ENCODE results near the gene OR11H12. TPM values are rescaled to one million over a fixed set of nuclear protein-coding genes. Genes with fewer than 3 reads are reported as not detected.
"Not testable (repeated sequence)": the region's sequence is repeated elsewhere in the genome, so short reads cannot be mapped to it uniquely, and the experiment has no call there.

OR11H12 gene
- total RNA-seq (2012; rRNA removed) (not detected in 2 replicates), polyA plus RNA-seq (2012; rRNA removed) (not detected in 2 replicates), Bru-seq, nascent RNA (not detected), BruChase-seq, experiment 1, labeled RNA remaining after a 6-hour chase (not detected), BruChase-seq, experiment 2, labeled RNA remaining after a 2-hour chase (not detected)
- not detected in 2 replicates for polyA plus RNA-seq (2012; cell fraction: cytosol; rRNA removed)
- not detected in 2 replicates for polyA plus RNA-seq (2012; cell fraction: nucleus; rRNA removed; ENCODE audit: low replicate concordance)
- long read RNA-seq = 0 reads

DNA sequence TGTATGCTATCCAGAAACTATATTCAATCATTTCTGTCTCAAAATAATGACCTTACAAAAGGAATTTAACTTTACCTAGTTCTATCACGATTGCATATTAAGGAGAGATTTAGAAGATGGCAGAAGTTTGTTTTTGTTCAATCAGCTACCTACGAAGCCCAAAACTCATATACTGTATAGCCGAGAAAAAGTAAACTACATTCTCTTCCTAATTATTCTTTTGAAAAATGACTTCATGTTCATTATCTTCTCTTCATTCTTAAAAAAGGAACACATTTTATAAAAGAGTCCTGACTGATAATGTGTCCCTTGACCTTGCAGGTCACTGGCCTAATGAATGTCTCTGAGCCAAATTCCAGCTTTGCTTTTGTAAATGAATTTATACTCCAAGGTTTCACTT is at the start of gene OR11H12:
TSS of gene OR11H12 (plus strand) at position 301 of the 400 bp plus-strand sequence. CDS start at position 301, 0 bp downstream.
- H2AK9ac ChIP-seq (replicated peaks; ENCODE audit: low read depth, low read length, poor library complexity); ATAC-seq (ENCODE audit: low read depth); H2BK5ac ChIP-seq (ENCODE audit: low read depth, low read length, poor library complexity, severe bottlenecking); H2BK15ac ChIP-seq (ENCODE audit: low read depth, low read length); H3K4ac ChIP-seq (ENCODE audit: low read depth, low read length); DNase-seq; H3K27ac ChIP-seq (ENCODE audit: insufficient read depth, low read length); H3K4me2 ChIP-seq (ENCODE audit: low read depth, low read length); H4K91ac ChIP-seq (ENCODE audit: insufficient read depth, low read depth, low read length); H3K14ac ChIP-seq (replicated peaks; ENCODE audit: low read depth, low read length); H3K56ac ChIP-seq (ENCODE audit: extremely low read depth, insufficient read depth, low read length); H3K9me3 ChIP-seq (ENCODE audit: control insufficient read depth, insufficient read depth, low read length); H2BK20ac ChIP-seq (ENCODE audit: low read depth, low read length); H3K9me1 ChIP-seq (ENCODE audit: insufficient read depth, low read length); H4K5ac ChIP-seq (ENCODE audit: low read depth, low read length); H4K20me1 ChIP-seq (ENCODE audit: insufficient read depth, low read length); BruUV-seq (replicated peaks); H3K4me1 ChIP-seq (ENCODE audit: control insufficient read depth, insufficient read depth, low read length); H3K27me3 ChIP-seq (ENCODE audit: control insufficient read depth, insufficient read depth, low read length); H3K79me1 ChIP-seq (ENCODE audit: low read depth in 1 of 2, low read length in 2 of 2); H3K23ac ChIP-seq (ENCODE audit: low read depth, low read length); H2AK5ac ChIP-seq (ENCODE audit: low read depth, low read length); in situ Hi-C loops (cut with MboI; ENCODE audit: low sequenced_read_pairs); H2AFZ ChIP-seq (replicated peaks; ENCODE audit: low read length, poor library complexity); POLR2A ChIA-PET (ENCODE audit: unreplicated experiment); dilution Hi-C loops (cut with HindIII; ENCODE audit: low sequenced_read_pairs, unreplicated experiment); H3K18ac ChIP-seq (ENCODE audit: low read depth, low read length); H3K9ac ChIP-seq (ENCODE audit: low read depth, low read length); H4K8ac ChIP-seq (ENCODE audit: low read depth in 2 of 2, low read length in 2 of 2); CTCF ChIA-PET; H2BK120ac ChIP-seq (ENCODE audit: low read depth, low read length); H3K4me3 ChIP-seq (ENCODE audit: insufficient read depth, low read depth, low read length); H3K36me3 ChIP-seq (ENCODE audit: control insufficient read depth, insufficient read depth, low read length); intact Hi-C loops (cut with micrococcal nuclease): not testable (repeated sequence)
- no CpG with 5 or more reads among the region's 3 CpGs for WGBS, 2 experiments (ENCODE audit: extremely low coverage in 2 of 2, insufficient read length in 1 of 2)

DNA sequence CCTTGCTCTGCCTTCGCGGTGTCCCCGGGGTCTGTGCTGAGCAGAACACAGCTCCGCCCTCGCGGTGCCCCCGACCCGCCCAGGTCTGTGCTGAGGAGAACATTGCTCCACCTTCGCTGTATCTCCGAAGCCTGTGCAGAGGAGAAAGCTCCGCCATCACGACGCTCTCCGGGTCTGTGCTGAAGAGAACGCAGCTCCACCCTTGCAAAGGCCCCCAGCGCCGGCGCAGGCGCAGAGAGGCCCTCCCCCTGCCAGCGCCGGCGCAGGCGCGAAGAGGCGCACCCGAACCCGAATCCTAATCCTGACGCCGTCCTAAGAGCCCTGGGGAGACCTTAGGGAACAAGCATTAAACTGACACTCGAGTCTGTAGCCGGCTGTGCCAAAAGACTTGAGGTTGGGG is 18.0 kb upstream of the OR11H12 start:
- H2AK5ac ChIP-seq (ENCODE audit: low read depth, low read length); H4K91ac ChIP-seq (ENCODE audit: insufficient read depth, low read depth, low read length); H3K79me1 ChIP-seq (ENCODE audit: low read depth in 1 of 2, low read length in 2 of 2); H2BK20ac ChIP-seq (ENCODE audit: low read depth, low read length); H3K4me1 ChIP-seq (ENCODE audit: control insufficient read depth, insufficient read depth, low read length); H4K20me1 ChIP-seq (ENCODE audit: insufficient read depth, low read length); DNase-seq; CTCF ChIA-PET; H3K27me3 ChIP-seq (ENCODE audit: control insufficient read depth, insufficient read depth, low read length); H2BK15ac ChIP-seq (ENCODE audit: low read depth, low read length); intact Hi-C loops (cut with micrococcal nuclease); H3K36me3 ChIP-seq (ENCODE audit: control insufficient read depth, insufficient read depth, low read length); H3K4me3 ChIP-seq (ENCODE audit: insufficient read depth, low read depth, low read length); H3K56ac ChIP-seq (ENCODE audit: extremely low read depth, insufficient read depth, low read length); H3K9me3 ChIP-seq (ENCODE audit: control insufficient read depth, insufficient read depth, low read length); H3K27ac ChIP-seq (ENCODE audit: insufficient read depth, low read length); H3K4ac ChIP-seq (ENCODE audit: low read depth, low read length); H3K4me2 ChIP-seq (ENCODE audit: low read depth, low read length); H4K8ac ChIP-seq (ENCODE audit: low read depth in 2 of 2, low read length in 2 of 2); in situ Hi-C loops (cut with MboI; ENCODE audit: low sequenced_read_pairs); H4K5ac ChIP-seq (ENCODE audit: low read depth, low read length); ATAC-seq (ENCODE audit: low read depth); H3K18ac ChIP-seq (ENCODE audit: low read depth, low read length); dilution Hi-C loops (cut with HindIII; ENCODE audit: low sequenced_read_pairs, unreplicated experiment); POLR2A ChIA-PET (ENCODE audit: unreplicated experiment); H3K9ac ChIP-seq (ENCODE audit: low read depth, low read length); H3K23ac ChIP-seq (ENCODE audit: low read depth, low read length); BruUV-seq (replicated peaks); H2AFZ ChIP-seq (replicated peaks; ENCODE audit: low read length, poor library complexity); H2AK9ac ChIP-seq (replicated peaks; ENCODE audit: low read depth, low read length, poor library complexity); H2BK120ac ChIP-seq (ENCODE audit: low read depth, low read length); H2BK5ac ChIP-seq (ENCODE audit: low read depth, low read length, poor library complexity, severe bottlenecking); H3K9me1 ChIP-seq (ENCODE audit: insufficient read depth, low read length); H3K14ac ChIP-seq (replicated peaks; ENCODE audit: low read depth, low read length): not testable (repeated sequence)
- no CpG with 5 or more reads among the region's 31 CpGs for WGBS, 2 experiments (ENCODE audit: extremely low coverage in 2 of 2, insufficient read length in 1 of 2)
